ENCODE measurements around the gene CTAG1A.
"Not testable (repeated sequence)": the region's sequence is repeated elsewhere in the genome, so short reads cannot be mapped to it uniquely, and the experiment has no call there.

Gene CTAG1A

DNA sequence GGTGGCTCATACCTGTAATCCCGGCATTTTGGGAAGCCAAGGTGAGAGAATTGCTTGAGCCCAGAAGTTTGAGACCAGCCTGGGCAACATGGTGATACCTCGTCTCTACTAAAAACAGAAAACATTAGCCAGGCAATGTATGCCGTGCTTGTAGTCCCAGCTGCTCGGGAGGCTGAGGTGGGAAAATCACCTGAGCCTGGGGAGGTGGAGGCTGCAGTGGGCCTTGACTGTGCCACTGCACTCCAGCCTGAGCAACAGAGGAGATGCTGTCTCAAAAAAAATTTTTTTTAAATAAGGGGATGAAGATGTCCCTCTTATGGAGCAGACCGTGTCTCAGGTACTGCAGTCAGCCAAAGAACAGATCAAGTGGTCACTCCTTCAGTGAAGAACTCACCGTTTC lies 20.6 kb downstream of the CTAG1A start:
- H3K79me2 ChIP-seq (ENCODE audit: insufficient read depth, low read length): no peaks in the 10 kb centered on the region
- no peak overlapping the region for H3K27ac ChIP-seq (ENCODE audit: low read depth, low read length)
- TF ChIP-seq EZH2phosphoT487 (conservative IDR thresholded peaks at IDR 0.05; ENCODE audit: low read length): no peak
- TF ChIP-seq, protein P1, sequence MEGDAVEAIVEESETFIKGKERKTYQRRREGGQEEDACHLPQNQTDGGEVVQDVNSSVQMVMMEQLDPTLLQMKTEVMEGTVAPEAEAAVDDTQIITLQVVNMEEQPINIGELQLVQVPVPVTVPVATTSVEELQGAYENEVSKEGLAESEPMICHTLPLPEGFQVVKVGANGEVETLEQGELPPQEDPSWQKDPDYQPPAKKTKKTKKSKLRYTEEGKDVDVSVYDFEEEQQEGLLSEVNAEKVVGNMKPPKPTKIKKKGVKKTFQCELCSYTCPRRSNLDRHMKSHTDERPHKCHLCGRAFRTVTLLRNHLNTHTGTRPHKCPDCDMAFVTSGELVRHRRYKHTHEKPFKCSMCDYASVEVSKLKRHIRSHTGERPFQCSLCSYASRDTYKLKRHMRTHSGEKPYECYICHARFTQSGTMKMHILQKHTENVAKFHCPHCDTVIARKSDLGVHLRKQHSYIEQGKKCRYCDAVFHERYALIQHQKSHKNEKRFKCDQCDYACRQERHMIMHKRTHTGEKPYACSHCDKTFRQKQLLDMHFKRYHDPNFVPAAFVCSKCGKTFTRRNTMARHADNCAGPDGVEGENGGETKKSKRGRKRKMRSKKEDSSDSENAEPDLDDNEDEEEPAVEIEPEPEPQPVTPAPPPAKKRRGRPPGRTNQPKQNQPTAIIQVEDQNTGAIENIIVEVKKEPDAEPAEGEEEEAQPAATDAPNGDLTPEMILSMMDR (IDR thresholded peaks at IDR 0.05; ENCODE audit: insufficient read depth, low read length, poor library complexity, severe bottlenecking): no peak
- H3K9me3 ChIP-seq (ENCODE audit: insufficient read depth, low read length): no peaks in the 10 kb centered on the region
- H3K9me2 ChIP-seq (replicated peaks; ENCODE audit: insufficient read depth, low read length): no peaks in the 10 kb centered on the region
- H3K4me3 ChIP-seq (ENCODE audit: insufficient read depth, low read length, poor library complexity, severe bottlenecking): no peak overlapping the region
- no peak overlapping the region for H2AFZ ChIP-seq (ENCODE audit: low read depth, low read length, severe bottlenecking)
- no peak overlapping the region for H3K4me2 ChIP-seq (ENCODE audit: low read depth, low read length, poor library complexity, severe bottlenecking)
- no peak overlapping the region for H3K9ac ChIP-seq (ENCODE audit: low read length)
- no peaks in the 10 kb centered on the region for H3K27me3 ChIP-seq (ENCODE audit: low read length)
- H3F3A ChIP-seq (ENCODE audit: insufficient read depth): no peaks in the 10 kb centered on the region
- no peaks in the 10 kb centered on the region for H3K36me3 ChIP-seq (ENCODE audit: low read length)
- no peaks in the 10 kb centered on the region for H4K20me1 ChIP-seq (ENCODE audit: low read depth, low read length)

DNA sequence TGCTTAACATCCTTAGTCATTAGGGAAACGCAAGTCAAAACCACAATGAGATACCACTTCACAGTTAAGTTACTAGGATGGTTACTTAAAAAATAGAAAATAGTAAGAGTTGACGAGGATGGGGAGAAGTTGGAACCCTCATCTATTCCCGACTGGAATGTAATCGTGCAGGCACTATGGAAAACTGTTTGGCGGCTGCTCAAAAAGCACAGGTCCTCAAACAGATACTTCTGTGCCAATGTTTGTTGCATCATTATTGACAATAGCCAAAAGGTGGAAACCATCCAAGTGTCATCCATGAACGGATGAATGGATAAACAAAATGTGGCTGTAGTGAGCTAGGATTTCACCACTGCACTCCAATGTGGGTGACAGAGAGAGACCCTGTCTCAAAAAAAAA lies 22.4 kb downstream of the CTAG1A start:
- no peaks in the 10 kb centered on the region for H3F3A ChIP-seq (ENCODE audit: insufficient read depth)
- no peaks in the 10 kb centered on the region for H3K36me3 ChIP-seq (ENCODE audit: low read length)
- no peaks in the 10 kb centered on the region for H3K9me3 ChIP-seq (ENCODE audit: insufficient read depth, low read length)
- no peaks in the 10 kb centered on the region for H3K27me3 ChIP-seq (ENCODE audit: low read length)
- no peaks in the 10 kb centered on the region for H3K9me2 ChIP-seq (replicated peaks; ENCODE audit: insufficient read depth, low read length)
- H3K4me3 ChIP-seq (ENCODE audit: insufficient read depth, low read length, poor library complexity, severe bottlenecking): no peak overlapping the region
- TF ChIP-seq EZH2phosphoT487 (conservative IDR thresholded peaks at IDR 0.05; ENCODE audit: low read length): no peak
- TF ChIP-seq, protein P1 (IDR thresholded peaks at IDR 0.05; ENCODE audit: insufficient read depth, low read length, poor library complexity, severe bottlenecking): no peak
- H3K9ac ChIP-seq (ENCODE audit: low read length): no peak overlapping the region
- no peak overlapping the region for H3K27ac ChIP-seq (ENCODE audit: low read depth, low read length)
- H4K20me1 ChIP-seq (ENCODE audit: low read depth, low read length): no peaks in the 10 kb centered on the region
- H3K4me2 ChIP-seq (ENCODE audit: low read depth, low read length, poor library complexity, severe bottlenecking): no peak overlapping the region
- H2AFZ ChIP-seq (ENCODE audit: low read depth, low read length, severe bottlenecking): no peak overlapping the region
- H3K79me2 ChIP-seq (ENCODE audit: insufficient read depth, low read length): no peaks in the 10 kb centered on the region

DNA sequence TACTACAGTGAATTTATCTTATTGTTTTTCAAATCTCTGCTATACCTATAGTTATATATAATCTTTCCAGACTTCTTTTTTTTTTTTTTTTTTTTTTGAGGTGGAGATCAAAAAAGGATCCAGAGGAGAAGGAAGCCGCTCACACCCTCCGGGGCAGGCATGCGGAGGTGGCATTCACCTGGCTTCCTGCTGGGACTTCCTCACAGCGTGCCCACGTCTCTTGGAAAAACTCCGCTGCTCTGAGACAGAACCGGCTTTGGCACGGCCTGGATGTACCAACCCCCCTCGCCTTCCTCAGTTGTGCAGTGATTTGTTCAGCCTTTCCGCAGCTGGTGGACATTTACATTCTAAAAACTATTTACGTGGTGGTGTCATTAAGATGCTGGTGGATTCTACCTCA lies 23.0 kb downstream of the CTAG1A start:
- H3K79me2 ChIP-seq (ENCODE audit: insufficient read depth, low read length); H3K4me3 ChIP-seq (ENCODE audit: insufficient read depth, low read length, poor library complexity, severe bottlenecking); H3K27ac ChIP-seq (ENCODE audit: low read depth, low read length); H3K36me3 ChIP-seq (ENCODE audit: low read length); H3K9me3 ChIP-seq (ENCODE audit: insufficient read depth, low read length); H2AFZ ChIP-seq (ENCODE audit: low read depth, low read length, severe bottlenecking); H3F3A ChIP-seq (ENCODE audit: insufficient read depth); H4K20me1 ChIP-seq (ENCODE audit: low read depth, low read length); H3K4me2 ChIP-seq (ENCODE audit: low read depth, low read length, poor library complexity, severe bottlenecking); H3K9me2 ChIP-seq (replicated peaks; ENCODE audit: insufficient read depth, low read length); H3K27me3 ChIP-seq (ENCODE audit: low read length); H3K9ac ChIP-seq (ENCODE audit: low read length): not testable (repeated sequence)

DNA sequence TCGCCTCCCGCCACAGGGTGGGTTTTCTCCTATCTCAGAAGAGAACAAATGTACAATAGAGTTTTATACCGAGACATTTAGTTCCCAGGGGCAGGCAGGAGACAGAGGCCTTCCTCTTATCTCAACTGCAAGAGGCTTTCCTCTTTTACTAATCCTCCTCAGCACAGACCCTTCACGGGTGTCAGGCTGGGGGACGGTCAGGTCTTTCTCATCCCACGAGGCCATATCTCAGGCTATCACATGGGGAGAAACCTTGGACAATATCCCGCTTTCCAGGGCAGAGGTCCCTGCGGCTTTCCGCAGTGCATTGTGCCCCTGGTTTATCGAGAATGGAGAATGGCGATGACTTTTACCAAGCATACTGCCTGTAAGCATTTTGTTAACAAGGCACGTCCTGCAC lies 23.9 kb downstream of the CTAG1A start:
- not testable (repeated sequence) for H3K79me2 ChIP-seq (ENCODE audit: insufficient read depth, low read length); H3F3A ChIP-seq (ENCODE audit: insufficient read depth); H4K20me1 ChIP-seq (ENCODE audit: low read depth, low read length); H3K4me3 ChIP-seq (ENCODE audit: insufficient read depth, low read length, poor library complexity, severe bottlenecking); H3K36me3 ChIP-seq (ENCODE audit: low read length); H3K4me2 ChIP-seq (ENCODE audit: low read depth, low read length, poor library complexity, severe bottlenecking); H3K9me2 ChIP-seq (replicated peaks; ENCODE audit: insufficient read depth, low read length); H3K9me3 ChIP-seq (ENCODE audit: insufficient read depth, low read length); H3K9ac ChIP-seq (ENCODE audit: low read length); H3K27me3 ChIP-seq (ENCODE audit: low read length); H3K27ac ChIP-seq (ENCODE audit: low read depth, low read length); H2AFZ ChIP-seq (ENCODE audit: low read depth, low read length, severe bottlenecking)

DNA sequence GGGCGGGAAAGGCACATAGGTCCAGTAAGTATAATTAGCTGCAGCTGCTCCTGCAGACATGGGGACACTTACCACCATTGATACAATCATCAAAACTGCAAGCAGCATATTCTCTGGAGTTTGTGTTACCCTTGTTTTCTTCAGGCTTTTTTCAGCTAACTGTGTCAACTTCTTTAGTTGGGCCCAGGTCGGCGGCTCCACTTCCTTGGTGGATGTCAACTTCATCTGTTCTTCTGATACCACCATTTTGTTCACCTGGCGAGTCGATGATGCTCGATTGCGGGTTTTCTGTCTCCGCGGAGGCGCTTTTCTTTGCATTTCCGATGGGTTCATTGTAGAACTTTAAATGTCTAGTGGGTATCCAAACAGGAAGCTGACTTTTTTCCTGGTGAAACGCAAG lies 26.2 kb downstream of the CTAG1A start:
- not testable (repeated sequence) for H3K9ac ChIP-seq (ENCODE audit: low read length); H3K36me3 ChIP-seq (ENCODE audit: low read length); H3K9me2 ChIP-seq (replicated peaks; ENCODE audit: insufficient read depth, low read length); H3K9me3 ChIP-seq (ENCODE audit: insufficient read depth, low read length); H3K4me2 ChIP-seq (ENCODE audit: low read depth, low read length, poor library complexity, severe bottlenecking); H3K27me3 ChIP-seq (ENCODE audit: low read length); H3K4me3 ChIP-seq (ENCODE audit: insufficient read depth, low read length, poor library complexity, severe bottlenecking); H3K27ac ChIP-seq (ENCODE audit: low read depth, low read length); H4K20me1 ChIP-seq (ENCODE audit: low read depth, low read length); H3K79me2 ChIP-seq (ENCODE audit: insufficient read depth, low read length); H3F3A ChIP-seq (ENCODE audit: insufficient read depth); H2AFZ ChIP-seq (ENCODE audit: low read depth, low read length, severe bottlenecking)

DNA sequence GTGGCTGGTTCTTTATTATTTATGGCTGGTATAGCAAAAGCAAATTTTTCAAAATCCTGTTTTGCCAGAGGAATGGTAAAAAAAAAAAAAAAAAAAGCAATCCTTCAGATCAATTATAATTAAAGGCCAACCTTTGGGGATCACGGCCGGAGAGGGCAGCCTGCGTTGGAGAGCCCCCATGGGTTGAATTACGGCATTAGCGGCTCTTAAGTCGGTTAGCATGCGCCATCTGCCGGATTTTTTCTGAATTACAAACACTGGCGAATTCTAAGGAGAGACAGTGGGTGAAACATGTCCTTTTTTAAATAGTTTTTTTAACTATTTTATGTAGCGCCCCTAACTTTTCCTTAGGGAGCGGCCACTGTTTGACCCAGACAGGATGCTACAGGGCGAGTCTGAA lies 28.7 kb downstream of the CTAG1A start:
- not testable (repeated sequence) for H3K27me3 ChIP-seq (ENCODE audit: low read length); H3K79me2 ChIP-seq (ENCODE audit: insufficient read depth, low read length); H4K20me1 ChIP-seq (ENCODE audit: low read depth, low read length); H3F3A ChIP-seq (ENCODE audit: insufficient read depth); H3K9me2 ChIP-seq (replicated peaks; ENCODE audit: insufficient read depth, low read length); H3K36me3 ChIP-seq (ENCODE audit: low read length); H3K4me2 ChIP-seq (ENCODE audit: low read depth, low read length, poor library complexity, severe bottlenecking); H3K9ac ChIP-seq (ENCODE audit: low read length); H3K27ac ChIP-seq (ENCODE audit: low read depth, low read length); H3K4me3 ChIP-seq (ENCODE audit: insufficient read depth, low read length, poor library complexity, severe bottlenecking); H2AFZ ChIP-seq (ENCODE audit: low read depth, low read length, severe bottlenecking); H3K9me3 ChIP-seq (ENCODE audit: insufficient read depth, low read length)

DNA sequence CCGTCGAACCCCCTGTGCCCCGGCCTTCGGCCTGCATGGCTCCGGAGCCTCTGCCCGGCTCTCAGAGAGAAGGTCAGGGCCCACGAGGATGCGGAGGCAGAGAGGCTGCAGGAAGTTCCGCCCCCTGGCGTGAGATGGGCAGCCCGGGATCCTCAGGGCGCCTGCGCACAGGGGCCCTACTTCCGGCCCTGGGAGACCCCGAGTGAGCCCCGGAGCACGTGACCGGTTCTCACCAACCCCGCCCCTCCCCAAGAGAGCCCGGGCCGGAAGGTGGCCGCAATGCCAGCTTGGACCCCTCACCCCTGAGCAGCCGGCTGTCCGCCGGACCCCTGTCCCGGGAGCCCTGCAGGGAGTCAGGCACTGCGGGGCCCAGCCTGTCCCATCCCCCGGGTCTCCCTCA lies 34.2 kb downstream of the CTAG1A start, which contains the start of gene CTAG1B:
TSS of gene CTAG1B (minus strand) at position 101 of the 400 bp plus-strand sequence. CDS start at position 37, 64 bp downstream.
- H4K20me1 ChIP-seq (ENCODE audit: low read depth, low read length); H3K9me2 ChIP-seq (replicated peaks; ENCODE audit: insufficient read depth, low read length); H3K27ac ChIP-seq (ENCODE audit: low read depth, low read length); H3K9ac ChIP-seq (ENCODE audit: low read length); H3K4me2 ChIP-seq (ENCODE audit: low read depth, low read length, poor library complexity, severe bottlenecking); H3K4me3 ChIP-seq (ENCODE audit: insufficient read depth, low read length, poor library complexity, severe bottlenecking); H3K27me3 ChIP-seq (ENCODE audit: low read length); H3F3A ChIP-seq (ENCODE audit: insufficient read depth); H2AFZ ChIP-seq (ENCODE audit: low read depth, low read length, severe bottlenecking); H3K79me2 ChIP-seq (ENCODE audit: insufficient read depth, low read length); H3K9me3 ChIP-seq (ENCODE audit: insufficient read depth, low read length); H3K36me3 ChIP-seq (ENCODE audit: low read length): not testable (repeated sequence)
